ENCODE data around the gene OGDHL.

OGDHL gene

GRCh38 chr10:49766484-49766883 is 4.4 kb upstream of the OGDHL start:
- H3K23ac ChIP-seq (ENCODE audit: low read depth, low read length, poor library complexity) = no peak overlapping the region
- H3K27ac ChIP-seq (replicated peaks; ENCODE audit: low read length) = no peak overlapping the region
- H3K18ac ChIP-seq (ENCODE audit: low read length) = no peak overlapping the region
- H4K91ac ChIP-seq (ENCODE audit: low read depth, low read length, poor library complexity) = no peak overlapping the region
- no peak overlapping the region for H3K9ac ChIP-seq (ENCODE audit: low read depth, low read length, poor library complexity)
- no peak for DNase-seq (ENCODE audit: low spot score)
- H3K9me3 ChIP-seq (replicated peaks in 1 of 2; ENCODE audit: control insufficient read depth in 2 of 2, insufficient read depth in 1 of 2, low read depth in 1 of 2, low read length in 2 of 2) = peaks cover 1 to 15% of the 10 kb centered on the region in 2 donors
- peaks cover 0 to 27% (median 25%) of the 10 kb centered on the region in 3 experiments for H3K27me3 ChIP-seq (ENCODE audit: control insufficient read depth in 3 of 3, insufficient read depth in 3 of 3, low read depth in 1 of 3, low read length in 3 of 3)
- no peak overlapping the region for H2BK12ac ChIP-seq (ENCODE audit: low read length)
- no peak overlapping the region for H2AFZ ChIP-seq (ENCODE audit: low read length)
- no peak overlapping the region for H3K14ac ChIP-seq (ENCODE audit: low read length)
- H2BK15ac ChIP-seq (ENCODE audit: low read length) = no peak overlapping the region
- no peak overlapping the region for H3K4ac ChIP-seq (ENCODE audit: low read length)
- H3K4me3 ChIP-seq (ENCODE audit: low read length in 2 of 2) = no peak overlapping the region
- no peak overlapping the region for H2AK5ac ChIP-seq (ENCODE audit: low read depth, low read length)
- H2BK120ac ChIP-seq (ENCODE audit: low read depth, low read length) = no peak overlapping the region
- no peaks in the 10 kb centered on the region for H3K36me3 ChIP-seq (replicated peaks in 1 of 2; ENCODE audit: control insufficient read depth in 2 of 2, insufficient read depth in 2 of 2, low read length in 2 of 2)
- no peak overlapping the region for H4K8ac ChIP-seq (ENCODE audit: low read depth, low read length)
- WGBS, 2 donors (ENCODE audit: extremely low coverage in 2 of 2, insufficient read length in 2 of 2, insufficient replicate concordance in 1 of 2) = no CpG with 5 or more reads among the region's 2 CpGs
- H2BK5ac ChIP-seq (ENCODE audit: low read length) = no peak overlapping the region
- no peak overlapping the region for H3K4me2 ChIP-seq (ENCODE audit: insufficient read depth, low read length, poor library complexity, severe bottlenecking)
- no peaks in the 10 kb centered on the region for H3K79me1 ChIP-seq (ENCODE audit: low read depth, low read length)
- peaks cover 3 to 5% of the 10 kb centered on the region in 2 donors for H3K4me1 ChIP-seq (ENCODE audit: control insufficient read depth in 2 of 2, insufficient read depth in 1 of 2, low read depth in 1 of 2, low read length in 2 of 2)

- peak overlapping the region; percentile 99 for H2AFZ ChIP-seq (ENCODE audit: low read length)
- peaks cover 0 to 9% of the 10 kb centered on the region in 2 donors for H3K9me3 ChIP-seq (replicated peaks in 1 of 2; ENCODE audit: control insufficient read depth in 2 of 2, insufficient read depth in 1 of 2, low read depth in 1 of 2, low read length in 2 of 2)
- H3K23ac ChIP-seq (ENCODE audit: low read depth, low read length, poor library complexity) = no peak overlapping the region
- H2BK15ac ChIP-seq (ENCODE audit: low read length) = no peak overlapping the region
- no peak overlapping the region for H4K91ac ChIP-seq (ENCODE audit: low read depth, low read length, poor library complexity)
- no peak overlapping the region for H3K14ac ChIP-seq (ENCODE audit: low read length)
- peaks cover 2 to 3% of the 10 kb centered on the region in 2 donors for H3K4me1 ChIP-seq (ENCODE audit: control insufficient read depth in 2 of 2, insufficient read depth in 1 of 2, low read depth in 1 of 2, low read length in 2 of 2)
- peaks cover 0 to 18% (median 15%) of the 10 kb centered on the region in 3 experiments for H3K27me3 ChIP-seq (ENCODE audit: control insufficient read depth in 3 of 3, insufficient read depth in 3 of 3, low read depth in 1 of 3, low read length in 3 of 3)
- H2AK5ac ChIP-seq (ENCODE audit: low read depth, low read length) = no peak overlapping the region
- no peak overlapping the region for H2BK5ac ChIP-seq (ENCODE audit: low read length)
- no peak for DNase-seq (ENCODE audit: low spot score)
- peak overlapping the region; percentile 92 for H3K4me2 ChIP-seq (ENCODE audit: insufficient read depth, low read length, poor library complexity, severe bottlenecking)
- no peak overlapping the region for H3K27ac ChIP-seq (replicated peaks; ENCODE audit: low read length)
- no peak overlapping the region for H3K9ac ChIP-seq (ENCODE audit: low read depth, low read length, poor library complexity)
- WGBS, 2 donors (ENCODE audit: extremely low coverage in 2 of 2, insufficient read length in 2 of 2, insufficient replicate concordance in 1 of 2) = no CpG with 5 or more reads among the region's 4 CpGs
- no peaks in the 10 kb centered on the region for H3K36me3 ChIP-seq (replicated peaks in 1 of 2; ENCODE audit: control insufficient read depth in 2 of 2, insufficient read depth in 2 of 2, low read length in 2 of 2)
- H3K18ac ChIP-seq (ENCODE audit: low read length) = no peak overlapping the region
- no peak overlapping the region for H4K8ac ChIP-seq (ENCODE audit: low read depth, low read length)
- H3K4ac ChIP-seq (ENCODE audit: low read length) = no peak overlapping the region
- no peak overlapping the region for H2BK120ac ChIP-seq (ENCODE audit: low read depth, low read length)
- no peak overlapping the region for H2BK12ac ChIP-seq (ENCODE audit: low read length)
- no peaks in the 10 kb centered on the region for H3K79me1 ChIP-seq (ENCODE audit: low read depth, low read length)
- H3K4me3 ChIP-seq (ENCODE audit: low read length in 2 of 2) = peak overlapping the region; percentile 73 to 86
These were observed 399 bp upstream of the OGDHL start for GRCh38 chr10:49762566-49762877.

GRCh38 chr10:49761201-49761788 is 828 bp downstream of the OGDHL start:
- Histone ChIP-seq H2BK15ac (ENCODE audit: low read length) (no peak overlapping the region), H3K27ac (replicated peaks; ENCODE audit: low read length) (no peak overlapping the region), H2AFZ (ENCODE audit: low read length) (peak overlapping the region; percentile 99), H3K14ac (ENCODE audit: low read length) (no peak overlapping the region), H3K23ac (ENCODE audit: low read depth, low read length, poor library complexity) (peak overlapping the region; percentile 80), H3K79me1 (ENCODE audit: low read depth, low read length) (no peaks in the 10 kb centered on the region), H2BK120ac (ENCODE audit: low read depth, low read length) (no peak overlapping the region), H3K4ac (ENCODE audit: low read length) (no peak overlapping the region), H3K36me3 (replicated peaks in 1 of 2; ENCODE audit: control insufficient read depth in 2 of 2, insufficient read depth in 2 of 2, low read length in 2 of 2) (no peaks in the 10 kb centered on the region), H3K9ac (ENCODE audit: low read depth, low read length, poor library complexity) (no peak overlapping the region), H3K9me3 (replicated peaks in 1 of 2; ENCODE audit: control insufficient read depth in 2 of 2, insufficient read depth in 1 of 2, low read depth in 1 of 2, low read length in 2 of 2) (peaks cover 0 to under 1% of the 10 kb centered on the region in 2 donors), H3K4me3 (ENCODE audit: low read length in 2 of 2) (peak overlapping the region; percentile 73 to 86), H2BK5ac (ENCODE audit: low read length) (no peak overlapping the region), H2AK5ac (ENCODE audit: low read depth, low read length) (no peak overlapping the region), H3K18ac (ENCODE audit: low read length) (peak overlapping the region; percentile 45), H2BK12ac (ENCODE audit: low read length) (no peak overlapping the region), H3K4me2 (ENCODE audit: insufficient read depth, low read length, poor library complexity, severe bottlenecking) (peak overlapping the region; percentile 92), H4K8ac (ENCODE audit: low read depth, low read length) (no peak overlapping the region), H3K27me3 (ENCODE audit: control insufficient read depth in 3 of 3, insufficient read depth in 3 of 3, low read depth in 1 of 3, low read length in 3 of 3) (peaks cover 0 to 18% (median 11%) of the 10 kb centered on the region in 3 experiments), H4K91ac (ENCODE audit: low read depth, low read length, poor library complexity) (no peak overlapping the region), H3K4me1 (ENCODE audit: control insufficient read depth in 2 of 2, insufficient read depth in 1 of 2, low read depth in 1 of 2, low read length in 2 of 2) (peaks cover 2 to 3% of the 10 kb centered on the region in 2 donors)
- DNase-seq (ENCODE audit: low spot score) = no peak
- WGBS, 2 donors (ENCODE audit: extremely low coverage in 2 of 2, insufficient read length in 2 of 2, insufficient replicate concordance in 1 of 2) = no CpG with 5 or more reads among the region's 16 CpGs

- no peaks in the 10 kb centered on the region for H3K79me1 ChIP-seq (ENCODE audit: low read depth, low read length)
- no CpG with 5 or more reads among the region's 3 CpGs for WGBS, 2 donors (ENCODE audit: extremely low coverage in 2 of 2, insufficient read length in 2 of 2, insufficient replicate concordance in 1 of 2)
- no peak overlapping the region for H3K4me2 ChIP-seq (ENCODE audit: insufficient read depth, low read length, poor library complexity, severe bottlenecking)
- no peak overlapping the region for H3K9ac ChIP-seq (ENCODE audit: low read depth, low read length, poor library complexity)
- H3K9me3 ChIP-seq (replicated peaks in 1 of 2; ENCODE audit: control insufficient read depth in 2 of 2, insufficient read depth in 1 of 2, low read depth in 1 of 2, low read length in 2 of 2) = no peaks in the 10 kb centered on the region
- no peak overlapping the region for H3K18ac ChIP-seq (ENCODE audit: low read length)
- peaks cover 2 to 3% of the 10 kb centered on the region in 2 donors for H3K4me1 ChIP-seq (ENCODE audit: control insufficient read depth in 2 of 2, insufficient read depth in 1 of 2, low read depth in 1 of 2, low read length in 2 of 2)
- no peak overlapping the region for H2AK5ac ChIP-seq (ENCODE audit: low read depth, low read length)
- no peak overlapping the region for H3K27ac ChIP-seq (replicated peaks; ENCODE audit: low read length)
- no peak overlapping the region for H2BK15ac ChIP-seq (ENCODE audit: low read length)
- H2AFZ ChIP-seq (ENCODE audit: low read length) = no peak overlapping the region
- no peak overlapping the region for H3K23ac ChIP-seq (ENCODE audit: low read depth, low read length, poor library complexity)
- H2BK12ac ChIP-seq (ENCODE audit: low read length) = no peak overlapping the region
- no peak overlapping the region for H2BK5ac ChIP-seq (ENCODE audit: low read length)
- peaks cover 0 to 18% (median 11%) of the 10 kb centered on the region in 3 experiments for H3K27me3 ChIP-seq (ENCODE audit: control insufficient read depth in 3 of 3, insufficient read depth in 3 of 3, low read depth in 1 of 3, low read length in 3 of 3)
- no peak for DNase-seq (ENCODE audit: low spot score)
- H3K4ac ChIP-seq (ENCODE audit: low read length) = no peak overlapping the region
- H2BK120ac ChIP-seq (ENCODE audit: low read depth, low read length) = no peak overlapping the region
- H3K36me3 ChIP-seq (replicated peaks in 1 of 2; ENCODE audit: control insufficient read depth in 2 of 2, insufficient read depth in 2 of 2, low read length in 2 of 2) = no peaks in the 10 kb centered on the region
- H3K14ac ChIP-seq (ENCODE audit: low read length) = no peak overlapping the region
- no peak overlapping the region for H4K91ac ChIP-seq (ENCODE audit: low read depth, low read length, poor library complexity)
- H3K4me3 ChIP-seq (ENCODE audit: low read length in 2 of 2) = no peak overlapping the region
- H4K8ac ChIP-seq (ENCODE audit: low read depth, low read length) = no peak overlapping the region
These were observed 1.3 kb downstream of the OGDHL start for GRCh38 chr10:49760789-49761188.
